DND-41 (cell line): ENCODE results near the gene VCP.

Experiments used
- CTCF ChIP-seq: IDR thresholded peaks from 2 replicates; pipeline ENCODE4 v1.5.1; 2012; ENCODE audit warnings: borderline replicate concordance, low read length, moderate library complexity, mild to moderate bottlenecking; ENCODE audit not compliant: poor library complexity, severe bottlenecking; ENCODE audit errors: extremely low read depth
- EZH2 ChIP-seq: IDR thresholded peaks from 3 replicates; pipeline ENCODE4 v1.6.1; 2012; ENCODE audit warnings: borderline replicate concordance, low read depth, mild to moderate bottlenecking, moderate library complexity, low read length, inconsistent platforms; ENCODE audit not compliant: severe bottlenecking

GRCh38 chr9:35074141-35074540, 1.7 kb upstream of the VCP start:
- no peak for TF ChIP-seq CTCF
- no peak for TF ChIP-seq EZH2
